Smooth muscle cell (in vitro differentiated cells): ENCODE results near the gene PRSS38. TPM values are rescaled to one million over a fixed set of nuclear protein-coding genes. Genes with fewer than 3 reads are reported as not detected.

Experiments used
- DNase-seq: peaks from one replicate; lab custom pipeline; 2025; ENCODE audit not compliant: unreplicated experiment; lab: John Stamatoyannopoulos, UW
- H2AFZ ChIP-seq: fragments of 200-600 bp; sonication (generic); 2 replicates; pipeline ENCODE4 v1.6.0; 2016; ENCODE audit warnings: antibody characterized with exemption, low read depth, mild to moderate bottlenecking
- H3F3A ChIP-seq: fragments of 200-600 bp; sonication (generic); 2 replicates; pipeline ENCODE4 v1.6.0; 2017; ENCODE audit warnings: antibody characterized with exemption, low read depth
- H3K27ac ChIP-seq: fragments of 200-600 bp; sonication (generic); 2 replicates; pipeline ENCODE4 v1.5.1; 2016; ENCODE audit warnings: low read depth, mild to moderate bottlenecking
- H3K27me3 ChIP-seq: fragments of 200-600 bp; sonication (generic); 2 replicates; pipeline ENCODE4 v1.6.1; 2016; ENCODE audit warnings: low read depth, mild to moderate bottlenecking
- H3K36me3 ChIP-seq: fragments of 200-600 bp; sonication (generic); 2 replicates; pipeline ENCODE4 v1.5.1; 2016; ENCODE audit warnings: low read depth
- H3K4me1 ChIP-seq: fragments of 200-600 bp; sonication (generic); 2 replicates; pipeline ENCODE4 v1.5.1; 2016; ENCODE audit warnings: low read depth
- H3K4me2 ChIP-seq: fragments of 200-600 bp; sonication (generic); 2 replicates; pipeline ENCODE4 v1.6.0; 2016; ENCODE audit warnings: mild to moderate bottlenecking
- H3K4me3 ChIP-seq: fragments of 200-600 bp; sonication (generic); 2 replicates; pipeline ENCODE4 v1.5.1; 2016; ENCODE audit warnings: mild to moderate bottlenecking
- H3K79me2 ChIP-seq: fragments of 200-600 bp; sonication (generic); 2 replicates; pipeline ENCODE4 v1.6.0; 2016; ENCODE audit warnings: low read depth, mild to moderate bottlenecking
- H3K9ac ChIP-seq: fragments of 200-600 bp; sonication (generic); 2 replicates; pipeline ENCODE4 v1.6.0; 2016; ENCODE audit warnings: low read depth
- H3K9me3 ChIP-seq: fragments of 200-600 bp; sonication (generic); replicated peaks from 2 replicates; pipeline ENCODE4 v1.5.1; 2016; ENCODE audit warnings: low read depth
- H4K20me1 ChIP-seq: fragments of 200-600 bp; sonication (generic); 2 replicates; pipeline ENCODE4 v1.6.0; 2016; ENCODE audit warnings: low read depth
- WGBS: methylation state at CpG from one replicate; pipeline ENCODE4 v1.1.7; 2016; ENCODE audit warnings: low lambda C conversion rate; 5-methylcytosine and 5-hydroxymethylcytosine counted together
- polyA plus RNA-seq: library from polyadenylated mRNA; unstranded; fragments of >200 nt; fragmentation: Nextera tagmentation; extraction: Ambion mirVana; gene quantifications from 2 replicates; pipeline ENCODE4 v1.2.1, GENCODE V29; 2016
- total RNA-seq: library from RNA; depleted of rRNA; stranded (reverse); fragments of >200 nt; gene quantifications from 2 replicates; pipeline ENCODE4 v1.2.3, GENCODE V29; 2014
- TF ChIP-seq, protein P1 (sequence below): fragments of 200-600 bp; sonication (generic); IDR thresholded peaks from 2 replicates; pipeline ENCODE4 v1.5.1; 2017; ENCODE audit warnings: borderline replicate concordance, mild to moderate bottlenecking, antibody characterized with exemption; ENCODE audit not compliant: insufficient read depth, poor library complexity, severe bottlenecking

Gene PRSS38
- total and polyA plus RNA-seq, 2 experiments from 2014 or later: not detected

GRCh38 chr1:227894831-227895451 is 79.5 kb downstream of the PRSS38 start:
- Histone ChIP-seq H3F3A (no peaks in the 10 kb centered on the region), H4K20me1 (no peaks in the 10 kb centered on the region), H3K79me2 (no peaks in the 10 kb centered on the region), H3K27ac (no peak overlapping the region), H3K27me3 (no peaks in the 10 kb centered on the region), H3K9me3 (no peaks in the 10 kb centered on the region), H3K36me3 (no peaks in the 10 kb centered on the region), H2AFZ (no peak overlapping the region), H3K9ac (no peak overlapping the region), H3K4me3 (no peak overlapping the region), H3K4me1 (no peaks in the 10 kb centered on the region), H3K4me2 (no peak overlapping the region)
- WGBS: 88% methylated on average over 11 of the region's 12 CpGs
- no peak for DNase-seq
- TF ChIP-seq, protein P1, sequence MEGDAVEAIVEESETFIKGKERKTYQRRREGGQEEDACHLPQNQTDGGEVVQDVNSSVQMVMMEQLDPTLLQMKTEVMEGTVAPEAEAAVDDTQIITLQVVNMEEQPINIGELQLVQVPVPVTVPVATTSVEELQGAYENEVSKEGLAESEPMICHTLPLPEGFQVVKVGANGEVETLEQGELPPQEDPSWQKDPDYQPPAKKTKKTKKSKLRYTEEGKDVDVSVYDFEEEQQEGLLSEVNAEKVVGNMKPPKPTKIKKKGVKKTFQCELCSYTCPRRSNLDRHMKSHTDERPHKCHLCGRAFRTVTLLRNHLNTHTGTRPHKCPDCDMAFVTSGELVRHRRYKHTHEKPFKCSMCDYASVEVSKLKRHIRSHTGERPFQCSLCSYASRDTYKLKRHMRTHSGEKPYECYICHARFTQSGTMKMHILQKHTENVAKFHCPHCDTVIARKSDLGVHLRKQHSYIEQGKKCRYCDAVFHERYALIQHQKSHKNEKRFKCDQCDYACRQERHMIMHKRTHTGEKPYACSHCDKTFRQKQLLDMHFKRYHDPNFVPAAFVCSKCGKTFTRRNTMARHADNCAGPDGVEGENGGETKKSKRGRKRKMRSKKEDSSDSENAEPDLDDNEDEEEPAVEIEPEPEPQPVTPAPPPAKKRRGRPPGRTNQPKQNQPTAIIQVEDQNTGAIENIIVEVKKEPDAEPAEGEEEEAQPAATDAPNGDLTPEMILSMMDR: no peak

Other genes with a start within 250 kb of the PRSS38 start
- 8.5 and 9.0 TPM in 2 replicates for gene JMJD4, start 80.4 kb upstream of the PRSS38 start, total RNA-seq
- gene JMJD4, start 80.4 kb upstream of the PRSS38 start, polyA plus RNA-seq: 19.5 and 22.4 TPM in 2 replicates
- 26.2 and 27.6 TPM in 2 replicates for gene SNAP47, start 80.2 kb upstream of the PRSS38 start, total RNA-seq
- gene SNAP47, start 80.2 kb upstream of the PRSS38 start, polyA plus RNA-seq: 35.6 and 42.4 TPM in 2 replicates
- gene WNT9A, start 132.3 kb downstream of the PRSS38 start, total RNA-seq: 1.1 and 2.6 TPM in 2 replicates
- gene WNT9A, start 132.3 kb downstream of the PRSS38 start, polyA plus RNA-seq: 0.03 and 0.76 TPM in 2 replicates
- 0.13 TPM in 1 of 2 replicates, not detected in the other for gene WNT3A, start 191.3 kb downstream of the PRSS38 start, total RNA-seq
- not detected in 2 replicates for gene WNT3A, start 191.3 kb downstream of the PRSS38 start, polyA plus RNA-seq